HEK293 (cell line): ENCODE data around the gene SPTBN1.

Source experiments
- CTCF ChIA-PET: fragments of 350-600 bp; formaldehyde crosslinking; extraction: SDS; loops from one replicate; lab custom pipeline; 2021; ENCODE audit warnings: antibody characterized with exemption; lab: Yijun Ruan, JAX
- POLR2A ChIA-PET: fragments of 300-600 bp; formaldehyde crosslinking; extraction: SDS; loops from one replicate; lab custom pipeline; 2020; ENCODE audit warnings: antibody characterized with exemption, inconsistent platforms; lab: Yijun Ruan, JAX
- H3K27ac ChIP-seq: fragments of 200-500 bp; sonication (Bioruptor generic); 2 replicates; pipeline ENCODE4 v1.5.1; 2014; ENCODE audit warnings: low read depth, low read length, control low read depth, inconsistent platforms; ENCODE audit errors: extremely low read depth
- H3K36me3 ChIP-seq, 2 experiments: fragments of 200-500 bp in 1 of 2; sonication (Bioruptor generic) in 1 of 2; 1 replicate in 1 of 2; 2 replicates in 1 of 2; pipeline ENCODE4 v1.5.1; 2014 to 2017; ENCODE audit warnings: inconsistent platforms in 2 of 2, low read length in 2 of 2; ENCODE audit not compliant: control insufficient read depth in 2 of 2, insufficient read depth in 1 of 2
- H3K4me1 ChIP-seq: fragments of 200-500 bp; sonication (Bioruptor generic); 2 replicates; pipeline ENCODE4 v1.5.1; 2014; ENCODE audit warnings: mild to moderate bottlenecking, low read length, inconsistent platforms; ENCODE audit not compliant: control insufficient read depth, insufficient read depth
- H3K4me3 ChIP-seq: 2 replicates; pipeline ENCODE4 v1.5.1; 2011; ENCODE audit warnings: low read depth, mild to moderate bottlenecking, control low read depth, low read length, moderate library complexity
- H3K9me3 ChIP-seq: fragments of 200-500 bp; sonication (Bioruptor generic); 2 replicates; pipeline ENCODE4 v1.5.1; 2014; ENCODE audit warnings: low read depth, low read length, inconsistent platforms; ENCODE audit not compliant: control insufficient read depth, insufficient read depth
- MYNN ChIP-seq: fragments of 450-650 bp; formaldehyde crosslinking; IDR thresholded peaks from 2 replicates; pipeline ENCODE4 v1.5.1; 2016; ENCODE audit warnings: missing biosample characterization, missing genetic modification characterization, borderline replicate concordance
- PRDM1 ChIP-seq: fragments of 450-650 bp; formaldehyde crosslinking; IDR thresholded peaks from 2 replicates; pipeline ENCODE4; 2016; ENCODE audit warnings: missing biosample characterization, missing genetic modification characterization
- PRDM4 ChIP-seq: fragments of 450-650 bp; formaldehyde crosslinking; IDR thresholded peaks from 2 replicates; pipeline ENCODE4 v1.5.1; 2017; ENCODE audit warnings: missing biosample characterization, missing genetic modification characterization
- TCF7L2 ChIP-seq: IDR thresholded peaks from 2 replicates; pipeline ENCODE4 v1.6.1; 2011; ENCODE audit warnings: low read depth, mild to moderate bottlenecking, inconsistent platforms, low read length, moderate library complexity, borderline replicate concordance
- ZBTB26 ChIP-seq: fragments of 450-650 bp; formaldehyde crosslinking; optimal IDR thresholded peaks from 2 replicates; pipeline ENCODE3; 2016; ENCODE audit warnings: missing biosample characterization, mild to moderate bottlenecking, missing genetic modification characterization
- ZNF132 ChIP-seq: fragments of 450-650 bp; formaldehyde crosslinking; IDR thresholded peaks from 2 replicates; pipeline ENCODE4 v1.5.1; 2017; ENCODE audit warnings: missing biosample characterization, missing genetic modification characterization, borderline replicate concordance
- ZNF157 ChIP-seq: fragments of 450-650 bp; formaldehyde crosslinking; IDR thresholded peaks from 2 replicates; pipeline ENCODE4 v1.5.1; 2016; ENCODE audit warnings: missing biosample characterization, missing genetic modification characterization
- ZNF362 ChIP-seq: fragments of 450-650 bp; formaldehyde crosslinking; IDR thresholded peaks from 2 replicates; pipeline ENCODE4 v1.5.1; 2016; ENCODE audit warnings: missing biosample characterization, missing genetic modification characterization
- ZNF366 ChIP-seq: fragments of 450-650 bp; formaldehyde crosslinking; conservative IDR thresholded peaks from 2 replicates; pipeline ENCODE4 v1.5.1; 2016; ENCODE audit warnings: missing biosample characterization, missing genetic modification characterization
- ZNF37A ChIP-seq: fragments of 450-650 bp; IDR thresholded peaks from 2 replicates; pipeline ENCODE4 v1.5.1; 2018; ENCODE audit warnings: missing biosample characterization, missing genetic modification characterization
- ZNF433 ChIP-seq: fragments of 450-650 bp; formaldehyde crosslinking; IDR thresholded peaks from 2 replicates; pipeline ENCODE4 v1.5.1; 2016; ENCODE audit warnings: missing biosample characterization, missing genetic modification characterization, low read depth
- ZNF449 ChIP-seq: fragments of 450-650 bp; formaldehyde crosslinking; IDR thresholded peaks from 2 replicates; pipeline ENCODE4 v1.5.1; 2017; ENCODE audit warnings: missing biosample characterization, mild to moderate bottlenecking, missing genetic modification characterization, moderate library complexity
- ZNF580 ChIP-seq: fragments of 450-650 bp; formaldehyde crosslinking; IDR thresholded peaks from 2 replicates; pipeline ENCODE4 v1.5.1; 2016; ENCODE audit warnings: missing biosample characterization, missing genetic modification characterization
- ZNF596 ChIP-seq: fragments of 450-650 bp; IDR thresholded peaks from 2 replicates; pipeline ENCODE4 v1.5.0; 2018; ENCODE audit warnings: missing biosample characterization, mild to moderate bottlenecking, missing genetic modification characterization, moderate library complexity
- ZNF645 ChIP-seq: fragments of 450-650 bp; formaldehyde crosslinking; IDR thresholded peaks from 2 replicates; pipeline ENCODE4; 2016; ENCODE audit warnings: missing biosample characterization, missing genetic modification characterization
- ZNF76 ChIP-seq: fragments of 450-650 bp; formaldehyde crosslinking; IDR thresholded peaks from 2 replicates; pipeline ENCODE4; 2016; ENCODE audit warnings: low read depth, missing biosample characterization, missing genetic modification characterization, borderline replicate concordance
- ZNF830 ChIP-seq: fragments of 450-650 bp; IDR thresholded peaks from 2 replicates; pipeline ENCODE4 v1.5.0; 2018; ENCODE audit warnings: missing biosample characterization, missing genetic modification characterization, low read depth, mild to moderate bottlenecking, moderate library complexity
- ZSCAN23 ChIP-seq: fragments of 450-650 bp; formaldehyde crosslinking; IDR thresholded peaks from 2 replicates; pipeline ENCODE4 v1.5.1; 2016; ENCODE audit warnings: missing biosample characterization, missing genetic modification characterization
- ZSCAN4 ChIP-seq: fragments of 450-650 bp; formaldehyde crosslinking; IDR thresholded peaks from 2 replicates; pipeline ENCODE4 v1.5.1; 2017; ENCODE audit warnings: missing biosample characterization, missing genetic modification characterization

The SPTBN1 gene

GRCh38 chr2:54667726-54668650 is 211.9 kb downstream of the SPTBN1 start:
- TF ChIP-seq ZNF433 (tag by site-specific recombination) (no peak), ZNF76 (tag by site-specific recombination) (no peak), ZNF830 (tag by site-specific recombination) (no peak), ZBTB26 (tag by site-specific recombination) (no peak), ZSCAN4 (tag by site-specific recombination) (no peak), PRDM4 (tag by site-specific recombination) (no peak), ZNF580 (no peak), ZNF366 (tag by site-specific recombination) (no peak), ZNF645 (tag by site-specific recombination) (no peak), TCF7L2 (no peak), ZSCAN23 (no peak), ZNF449 (tag by site-specific recombination) (no peak), PRDM1 (tag by site-specific recombination) (no peak), ZNF157 (tag by site-specific recombination) (no peak), ZNF37A (tag by site-specific recombination) (no peak), ZNF362 (tag by site-specific recombination) (no peak), ZNF596 (tag by site-specific recombination) (no peak), MYNN (no peak), ZNF132 (no peak)
- ChIA-PET CTCF (interaction anchor here (5.0 kb wide), 1 partner anchor 37 kb away, joined by 64 read pairs; no protein-coding TSS in a partner anchor), POLR2A (no interaction called here)
- no peaks in the 10 kb centered on the region for H3K4me1 ChIP-seq
- no peak overlapping the region for H3K27ac ChIP-seq
- H3K36me3 ChIP-seq: peaks cover 16 to 79% of the 10 kb centered on the region in 2 experiments
- H3K4me3 ChIP-seq: no peak overlapping the region
- H3K9me3 ChIP-seq: no peaks in the 10 kb centered on the region
